IMR-90 (cell line): ENCODE measurements around the gene ANP32D. TPM values are rescaled to one million over a fixed set of nuclear protein-coding genes. Genes with fewer than 3 reads are reported as not detected.

Source experiments
- ATAC-seq: fragments of 200-7000 bp; cut with Tn5 transposase; 2 replicates; pipeline ENCODE4 v1.9.1; 2020; ENCODE audit warnings: low read depth, mild to moderate bottlenecking, moderate library complexity
- BruUV-seq: library from RNA; stranded (reverse); fragments of 400-500 nt; replicated peaks from 2 replicates; lab custom pipeline; 2021; lab: Mats Ljungman, UMichigan
- CTCF ChIA-PET: fragments of 300-600 bp; formaldehyde crosslinking; extraction: SDS; loops from one replicate; lab custom pipeline; 2021; ENCODE audit warnings: antibody characterized with exemption; lab: Yijun Ruan, JAX
- POLR2A ChIA-PET: fragments of 300-600 bp; sonication (Branson Sonifier 250); formaldehyde crosslinking; loops from one replicate; lab custom pipeline; 2022; ENCODE audit warnings: antibody characterized with exemption; ENCODE audit not compliant: unreplicated experiment; lab: Charles Lee
- DNase-seq: peaks from one replicate; pipeline ENCODE4 v3.0.0; 2013
- H2AFZ ChIP-seq: replicated peaks from 2 replicates; pipeline ENCODE3; 2013; ENCODE audit warnings: low read length, mild to moderate bottlenecking; ENCODE audit not compliant: poor library complexity
- H2AK5ac ChIP-seq: 2 replicates; pipeline ENCODE4 v1.6.1; 2013; ENCODE audit warnings: low read depth, low read length, inconsistent platforms
- H2AK9ac ChIP-seq: replicated peaks from 2 replicates; pipeline ENCODE3; 2013; ENCODE audit warnings: mild to moderate bottlenecking, low read depth, low read length, moderate library complexity; ENCODE audit not compliant: poor library complexity
- H2BK120ac ChIP-seq: 2 replicates; pipeline ENCODE4 v1.6.1; 2013; ENCODE audit warnings: low read depth, low read length, inconsistent platforms
- H2BK15ac ChIP-seq: 3 replicates; pipeline ENCODE4 v1.6.1; 2013; ENCODE audit warnings: low read depth, low read length, inconsistent platforms
- H2BK20ac ChIP-seq: 2 replicates; pipeline ENCODE4 v1.6.1; 2013; ENCODE audit warnings: low read depth, mild to moderate bottlenecking, inconsistent platforms, low read length, moderate library complexity
- H2BK5ac ChIP-seq: 2 replicates; pipeline ENCODE4 v1.6.1; 2013; ENCODE audit warnings: mild to moderate bottlenecking, low read depth, low read length, inconsistent platforms; ENCODE audit not compliant: poor library complexity, severe bottlenecking
- H3K14ac ChIP-seq: replicated peaks from 2 replicates; pipeline ENCODE4 v1.6.1; 2013; ENCODE audit warnings: low read depth, low read length, inconsistent platforms
- H3K18ac ChIP-seq: 2 replicates; pipeline ENCODE4 v1.6.1; 2013; ENCODE audit warnings: low read depth, low read length, control low read depth
- H3K23ac ChIP-seq: 2 replicates; pipeline ENCODE4 v1.6.1; 2013; ENCODE audit warnings: low read depth, low read length, inconsistent platforms
- H3K27ac ChIP-seq: 2 replicates; pipeline ENCODE4 v1.5.1; 2013; ENCODE audit warnings: mild to moderate bottlenecking, control low read depth, low read length; ENCODE audit not compliant: insufficient read depth
- H3K27me3 ChIP-seq: 2 replicates; pipeline ENCODE4 v1.6.1; 2013; ENCODE audit warnings: low read length; ENCODE audit not compliant: control insufficient read depth, insufficient read depth
- H3K36me3 ChIP-seq: 2 replicates; pipeline ENCODE4 v1.6.1; 2013; ENCODE audit warnings: low read length, mixed read lengths; ENCODE audit not compliant: control insufficient read depth, insufficient read depth
- H3K4ac ChIP-seq: 2 replicates; pipeline ENCODE4 v1.6.1; 2013; ENCODE audit warnings: low read depth, low read length, inconsistent platforms
- H3K4me1 ChIP-seq: 2 replicates; pipeline ENCODE4 v1.6.1; 2013; ENCODE audit warnings: low read length, mixed read lengths; ENCODE audit not compliant: control insufficient read depth, insufficient read depth
- H3K4me2 ChIP-seq: 2 replicates; pipeline ENCODE4 v1.6.1; 2013; ENCODE audit warnings: low read depth, mild to moderate bottlenecking, control low read depth, low read length, moderate library complexity
- H3K4me3 ChIP-seq: 2 replicates; pipeline ENCODE4 v1.5.1; 2013; ENCODE audit warnings: low read depth, mild to moderate bottlenecking, control low read depth, low read length, moderate library complexity; ENCODE audit not compliant: insufficient read depth
- H3K56ac ChIP-seq: 2 replicates; pipeline ENCODE4 v1.6.1; 2013; ENCODE audit warnings: low read length, inconsistent platforms; ENCODE audit not compliant: insufficient read depth; ENCODE audit errors: extremely low read depth
- H3K79me1 ChIP-seq, 2 experiments: 2 replicates each; pipeline ENCODE4 v1.6.1; 2013; ENCODE audit warnings: low read length in 2 of 2, inconsistent platforms in 1 of 2, low read depth in 1 of 2
- H3K9ac ChIP-seq: 2 replicates; pipeline ENCODE4 v1.6.1; 2013; ENCODE audit warnings: low read depth, low read length, control low read depth
- H3K9me1 ChIP-seq: 2 replicates; pipeline ENCODE4 v1.6.1; 2013; ENCODE audit warnings: low read length, inconsistent platforms; ENCODE audit not compliant: insufficient read depth
- H3K9me3 ChIP-seq: 2 replicates; pipeline ENCODE4 v1.6.1; 2013; ENCODE audit warnings: low read length; ENCODE audit not compliant: control insufficient read depth, insufficient read depth
- H4K20me1 ChIP-seq: 2 replicates; pipeline ENCODE4 v1.6.1; 2013; ENCODE audit warnings: low read length, inconsistent platforms; ENCODE audit not compliant: insufficient read depth
- H4K5ac ChIP-seq: 2 replicates; pipeline ENCODE4 v1.6.1; 2013; ENCODE audit warnings: mild to moderate bottlenecking, low read depth, low read length, control low read depth
- H4K8ac ChIP-seq, 2 experiments: 2 replicates each; pipeline ENCODE4 v1.6.1; 2013; ENCODE audit warnings: low read depth in 2 of 2, low read length in 2 of 2, control low read depth in 1 of 2, inconsistent platforms in 1 of 2
- H4K91ac ChIP-seq: 2 replicates; pipeline ENCODE4 v1.6.1; 2013; ENCODE audit warnings: low read depth, low read length, inconsistent platforms; ENCODE audit not compliant: insufficient read depth
- BHLHE40 ChIP-seq: fragments of 150-350 bp; IDR thresholded peaks from 2 replicates; pipeline ENCODE4 v1.6.1; 2016; ENCODE audit warnings: mild to moderate bottlenecking, low read depth, low read length
- MAFK ChIP-seq: IDR thresholded peaks from 2 replicates; pipeline ENCODE4 v1.6.1; 2012; ENCODE audit warnings: low read depth, low read length, improper control_type of control experiment
- RCOR1 ChIP-seq: IDR thresholded peaks from 2 replicates; pipeline ENCODE4 v1.6.1; 2012; ENCODE audit warnings: mild to moderate bottlenecking, low read length, improper control_type of control experiment; ENCODE audit not compliant: insufficient replicate concordance
- SMC3 ChIP-seq: fragments of 150-350 bp; IDR thresholded peaks from 2 replicates; pipeline ENCODE4 v1.6.1; 2016; ENCODE audit warnings: low read depth, mild to moderate bottlenecking, antibody characterized with exemption, low read length, moderate library complexity
- WGBS, 2 experiments: methylation state at CpG; one replicate each; pipeline versions ENCODE4 v1.1.5 to v1.1.7; 2013; ENCODE audit warnings: missing lambda C conversion rate in 2 of 2; ENCODE audit not compliant: insufficient read length in 1 of 2; ENCODE audit errors: extremely low coverage in 2 of 2; 5-methylcytosine and 5-hydroxymethylcytosine counted together
- dilution Hi-C: fragments of 300-500 bp; cut with HindIII; formaldehyde crosslinking; loops from one replicate; pipeline ENCODE4 v1.14.3; 2018; ENCODE audit warnings: low sequenced_read_pairs; ENCODE audit not compliant: unreplicated experiment
- in situ Hi-C: fragments of 300-500 bp; cut with MboI; formaldehyde crosslinking; loops from 3 replicates; pipeline ENCODE4 v1.14.3; 2019; ENCODE audit warnings: low sequenced_read_pairs, inconsistent platforms, mixed read lengths
- intact Hi-C: fragments of 100-400 bp; cut with micrococcal nuclease; formaldehyde crosslinking; loops from 2 replicates; pipeline ENCODE4 v1.10.0; 2022
- polyA plus RNA-seq, 3 experiments: library from polyadenylated mRNA; depleted of rRNA; stranded (reverse); fragments of >200 nt; gene quantifications; 2 replicates each; pipeline ENCODE4 v1.2.3, GENCODE V29; 2012; ENCODE audit warnings: low replicate concordance in 1 of 3
- total RNA-seq: library from RNA; depleted of rRNA; stranded (reverse); fragments of >200 nt; gene quantifications from 2 replicates; pipeline ENCODE4 v1.2.3, GENCODE V29; 2012
- TF ChIP-seq, protein P1 (sequence below): fragments of 150-350 bp; IDR thresholded peaks from 2 replicates; pipeline ENCODE4 v1.6.1; 2017; ENCODE audit warnings: mild to moderate bottlenecking, antibody characterized with exemption, low read length, low read depth
- TF ChIP-seq, protein P2 (sequence below): fragments of 150-350 bp; IDR thresholded peaks from 2 replicates; pipeline ENCODE4 v1.6.1; 2016; ENCODE audit warnings: low read depth, mild to moderate bottlenecking, low read length, moderate library complexity, borderline replicate concordance
- TF ChIP-seq, protein P3 (sequence below): conservative IDR thresholded peaks from 2 replicates; pipeline ENCODE4 v1.5.1; 2012; ENCODE audit warnings: mild to moderate bottlenecking, low read depth, low read length, improper control_type of control experiment

The ANP32D gene
- total and polyA plus RNA-seq, 2 of the 4 experiments (the other 2 are of a cell fraction), result not detected

GRCh38 chr12:48441069-48441468 lies 31.3 kb upstream of the ANP32D start:
- H3K23ac ChIP-seq, result no peak overlapping the region
- no peaks in the 10 kb centered on the region for H3K4me1 ChIP-seq
- TF ChIP-seq, protein P1, sequence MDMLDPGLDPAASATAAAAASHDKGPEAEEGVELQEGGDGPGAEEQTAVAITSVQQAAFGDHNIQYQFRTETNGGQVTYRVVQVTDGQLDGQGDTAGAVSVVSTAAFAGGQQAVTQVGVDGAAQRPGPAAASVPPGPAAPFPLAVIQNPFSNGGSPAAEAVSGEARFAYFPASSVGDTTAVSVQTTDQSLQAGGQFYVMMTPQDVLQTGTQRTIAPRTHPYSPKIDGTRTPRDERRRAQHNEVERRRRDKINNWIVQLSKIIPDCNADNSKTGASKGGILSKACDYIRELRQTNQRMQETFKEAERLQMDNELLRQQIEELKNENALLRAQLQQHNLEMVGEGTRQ, result no peak
- TF ChIP-seq RCOR1 (no peak), SMC3 (no peak), MAFK (no peak), BHLHE40 (no peak)
- TF ChIP-seq, protein P2, sequence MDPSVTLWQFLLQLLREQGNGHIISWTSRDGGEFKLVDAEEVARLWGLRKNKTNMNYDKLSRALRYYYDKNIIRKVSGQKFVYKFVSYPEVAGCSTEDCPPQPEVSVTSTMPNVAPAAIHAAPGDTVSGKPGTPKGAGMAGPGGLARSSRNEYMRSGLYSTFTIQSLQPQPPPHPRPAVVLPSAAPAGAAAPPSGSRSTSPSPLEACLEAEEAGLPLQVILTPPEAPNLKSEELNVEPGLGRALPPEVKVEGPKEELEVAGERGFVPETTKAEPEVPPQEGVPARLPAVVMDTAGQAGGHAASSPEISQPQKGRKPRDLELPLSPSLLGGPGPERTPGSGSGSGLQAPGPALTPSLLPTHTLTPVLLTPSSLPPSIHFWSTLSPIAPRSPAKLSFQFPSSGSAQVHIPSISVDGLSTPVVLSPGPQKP, result no peak
- TF ChIP-seq, protein P3, sequence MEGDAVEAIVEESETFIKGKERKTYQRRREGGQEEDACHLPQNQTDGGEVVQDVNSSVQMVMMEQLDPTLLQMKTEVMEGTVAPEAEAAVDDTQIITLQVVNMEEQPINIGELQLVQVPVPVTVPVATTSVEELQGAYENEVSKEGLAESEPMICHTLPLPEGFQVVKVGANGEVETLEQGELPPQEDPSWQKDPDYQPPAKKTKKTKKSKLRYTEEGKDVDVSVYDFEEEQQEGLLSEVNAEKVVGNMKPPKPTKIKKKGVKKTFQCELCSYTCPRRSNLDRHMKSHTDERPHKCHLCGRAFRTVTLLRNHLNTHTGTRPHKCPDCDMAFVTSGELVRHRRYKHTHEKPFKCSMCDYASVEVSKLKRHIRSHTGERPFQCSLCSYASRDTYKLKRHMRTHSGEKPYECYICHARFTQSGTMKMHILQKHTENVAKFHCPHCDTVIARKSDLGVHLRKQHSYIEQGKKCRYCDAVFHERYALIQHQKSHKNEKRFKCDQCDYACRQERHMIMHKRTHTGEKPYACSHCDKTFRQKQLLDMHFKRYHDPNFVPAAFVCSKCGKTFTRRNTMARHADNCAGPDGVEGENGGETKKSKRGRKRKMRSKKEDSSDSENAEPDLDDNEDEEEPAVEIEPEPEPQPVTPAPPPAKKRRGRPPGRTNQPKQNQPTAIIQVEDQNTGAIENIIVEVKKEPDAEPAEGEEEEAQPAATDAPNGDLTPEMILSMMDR, result no peak
- H4K91ac ChIP-seq, result no peak overlapping the region
- no TSS peak for BruUV-seq
- H4K5ac ChIP-seq, result no peak overlapping the region
- H2AK5ac ChIP-seq, result no peak overlapping the region
- H3K27ac ChIP-seq, result no peak overlapping the region
- H3K9me3 ChIP-seq, result no peaks in the 10 kb centered on the region
- no peaks in the 10 kb centered on the region for H3K79me1 ChIP-seq
- H3K4me3 ChIP-seq, result no peak overlapping the region
- H3K56ac ChIP-seq, result no peak overlapping the region
- CTCF ChIA-PET, result no interaction called here
- in situ Hi-C loops, result no loop called here
- H3K9ac ChIP-seq, result no peak overlapping the region
- H2BK120ac ChIP-seq, result no peak overlapping the region
- H3K36me3 ChIP-seq, result no peaks in the 10 kb centered on the region
- no peak; the same call in 1 of the 2 replicates for ATAC-seq
- no peaks in the 10 kb centered on the region for H3K9me1 ChIP-seq
- POLR2A ChIA-PET, result no interaction called here
- no peak overlapping the region for H2BK5ac ChIP-seq
- no peak overlapping the region for H3K4me2 ChIP-seq
- H2AFZ ChIP-seq, result no peak overlapping the region
- 0% methylated on average over 1 of the region's 7 CpGs; no CpG with 5 or more reads in 1 of the 2 experiments for WGBS, 2 experiments
- dilution Hi-C loops, result no loop called here
- no peaks in the 10 kb centered on the region; the same call in 1 of the 2 replicates for H3K27me3 ChIP-seq
- no peak for DNase-seq
- H2BK20ac ChIP-seq, result no peak overlapping the region
- no peak overlapping the region for H3K14ac ChIP-seq
- no peaks in the 10 kb centered on the region for H4K20me1 ChIP-seq
- no peak overlapping the region for H2BK15ac ChIP-seq
- no peak overlapping the region for H4K8ac ChIP-seq
- H3K18ac ChIP-seq, result no peak overlapping the region
- intact Hi-C loops, result no loop called here
- no peak overlapping the region for H3K4ac ChIP-seq
- H2AK9ac ChIP-seq, result no peak overlapping the region
